K562 (cell line): Measurements from ENCODE around the gene SASH3. TPM values are rescaled to one million over a fixed set of nuclear protein-coding genes. Genes with fewer than 3 reads are reported as not detected.

ENCODE experiments used
- ATAC-seq: fragments of 200-7000 bp; cut with Tn5 transposase; 3 replicates; pipeline ENCODE4 v1.9.1; 2020; ENCODE audit warnings: moderate library complexity
- BruUV-seq: library from RNA; stranded (reverse); fragments of 400-500 nt; replicated peaks from 2 replicates; lab custom pipeline; 2021; lab: Mats Ljungman, UMichigan
- CTCF ChIA-PET: fragments of 300-600 bp; formaldehyde crosslinking; extraction: SDS; loops from one replicate; lab custom pipeline; 2021; ENCODE audit warnings: low intra/inter-chr PET ratio; lab: Yijun Ruan, JAX
- POLR2A ChIA-PET: fragments of 300-600, 350-650 bp; sonication (Branson Sonifier 250); formaldehyde crosslinking; extraction: SDS; loops from one replicate; lab custom pipeline; 2021; ENCODE audit warnings: antibody characterized with exemption, inconsistent platforms; lab: Yijun Ruan, JAX
- DNase-seq, 4 experiments: peaks; one replicate each; pipeline versions ENCODE4 v3.0.0 to v3.0.0-alpha.2; 2011 to 2018; ENCODE audit warnings: low spot score in 3 of 4, mixed read lengths in 3 of 4; ENCODE audit errors: extremely low read depth in 1 of 4
- FAIRE-seq: peaks from 2 replicates; lab custom pipeline; 2011; peaks lifted over from hg19 to GRCh38; lab: Jason Lieb, UNC
- H2AFZ ChIP-seq: 2 replicates; pipeline ENCODE4 v1.6.0; 2011; ENCODE audit warnings: low read depth, low read length, control low read depth, inconsistent platforms
- H3K27ac ChIP-seq: fragments of 200-600 bp; 3 replicates; pipeline ENCODE4 v1.8.0; 2011; ENCODE audit warnings: low read depth, mild to moderate bottlenecking, control low read depth, inconsistent platforms, low read length, moderate library complexity, mixed read lengths; ENCODE audit errors: extremely low read depth
- H3K27me3 ChIP-seq, 2 experiments: fragments of 300-600 bp in 1 of 2; 2 replicates in 1 of 2; 3 replicates in 1 of 2; pipeline versions ENCODE4 v1.6.0 to v1.8.0; 2011; ENCODE audit warnings: inconsistent platforms in 2 of 2, low read length in 2 of 2, mild to moderate bottlenecking in 1 of 2, mixed read lengths in 1 of 2, moderate library complexity in 1 of 2; ENCODE audit not compliant: control insufficient read depth in 2 of 2, insufficient read depth in 2 of 2
- H3K36me3 ChIP-seq: fragments of 300-600 bp; 3 replicates; pipeline ENCODE4 v1.8.0; 2011; ENCODE audit warnings: mild to moderate bottlenecking, low read length, inconsistent platforms; ENCODE audit not compliant: control insufficient read depth, insufficient read depth
- H3K4me1 ChIP-seq, 2 experiments: fragments of 200-600 bp in 1 of 2; replicated peaks in 1 of 2; 2 replicates in 1 of 2; 3 replicates in 1 of 2; pipeline versions ENCODE4 v1.5.1 to v1.8.0; 2011; ENCODE audit warnings: inconsistent platforms in 2 of 2, low read length in 2 of 2, mild to moderate bottlenecking in 1 of 2, mixed read lengths in 1 of 2, moderate library complexity in 1 of 2; ENCODE audit not compliant: control insufficient read depth in 2 of 2, insufficient read depth in 2 of 2
- H3K4me2 ChIP-seq: 2 replicates; pipeline ENCODE4 v1.6.1; 2011; ENCODE audit warnings: low read length, control low read depth, inconsistent platforms, mixed read lengths; ENCODE audit not compliant: insufficient read depth
- H3K4me3 ChIP-seq: fragments of 200-600 bp; sonication (generic), shearing (Covaris generic); 2 replicates; pipeline ENCODE4 v1.5.1; 2016; ENCODE audit warnings: control low read depth, inconsistent platforms
- H3K79me2 ChIP-seq: fragments of 200-600 bp; 3 replicates; pipeline ENCODE4 v1.8.0; 2011; ENCODE audit warnings: low read length, inconsistent platforms; ENCODE audit not compliant: control insufficient read depth, insufficient read depth
- H3K9ac ChIP-seq, 2 experiments: 2 replicates each; pipeline versions ENCODE4 v1.6.0 to v1.6.1; 2011; ENCODE audit warnings: low read depth in 2 of 2, low read length in 2 of 2, control low read depth in 1 of 2, inconsistent platforms in 1 of 2, mild to moderate bottlenecking in 1 of 2, mixed read lengths in 1 of 2; ENCODE audit not compliant: insufficient read depth in 1 of 2
- H3K9me1 ChIP-seq: one replicate; pipeline ENCODE4 v1.6.0; 2011; ENCODE audit warnings: inconsistent platforms, mild to moderate bottlenecking, low read length, moderate library complexity; ENCODE audit not compliant: control insufficient read depth, insufficient read depth
- H3K9me3 ChIP-seq: replicated peaks from 2 replicates; pipeline ENCODE4 v1.5.1; 2011; ENCODE audit warnings: low read depth, low read length, inconsistent platforms; ENCODE audit not compliant: control insufficient read depth, insufficient read depth
- H4K20me1 ChIP-seq: replicated peaks from 2 replicates; pipeline ENCODE4 v1.6.1; 2011; ENCODE audit warnings: low read length, inconsistent platforms, mixed read lengths; ENCODE audit not compliant: control insufficient read depth, insufficient read depth
- RBM39 ChIP-seq: fragments of 200-400 bp; formaldehyde crosslinking; optimal IDR thresholded peaks from 2 replicates; pipeline ENCODE3; 2018; ENCODE audit warnings: low read depth, low read length
- RREB1 ChIP-seq: fragments of 250-450 bp; sonication (Bioruptor Pico); IDR thresholded peaks from 2 replicates; pipeline ENCODE4 v1.4.0; 2020
- WGBS: fragments of 100-300 bp; shearing (Covaris generic); methylation state at CpG from one replicate; pipeline ENCODE4 v1.1.6; 2016; ENCODE audit warnings: low coverage, mixed read lengths; ENCODE audit not compliant: insufficient coverage; ENCODE audit errors: missing lambda C conversion rate; 5-methylcytosine and 5-hydroxymethylcytosine counted together
- in situ Hi-C: fragments of 300-500 bp; cut with MboI; formaldehyde crosslinking; loops from 4 replicates; pipeline ENCODE4 v1.15.0; 2018; ENCODE audit warnings: inconsistent platforms, mixed read lengths
- intact Hi-C: fragments of 100-400 bp; cut with micrococcal nuclease; formaldehyde crosslinking; loops from 2 replicates; pipeline ENCODE4 v1.14.2; 2022
- polyA plus RNA-seq, 8 experiments: library from polyadenylated mRNA; depleted of rRNA in 4 of 8; stranded (reverse) in 5 of 8; unstranded in 3 of 8; fragments of >200 nt; fragmentation: Nextera tagmentation in 2 of 8; fragmentation: Illumina TruSeq in 1 of 8; extraction: Ambion mirVana in 2 of 8; extraction: Trizol in 1 of 8; gene quantifications; 2 replicates each; pipeline versions ENCODE4 v1.2.1 to v1.2.3, GENCODE V29; 2011 to 2014; ENCODE audit warnings: inconsistent platforms in 1 of 8, missing spikeins in 1 of 8
- total RNA-seq, 7 experiments: library from RNA; depleted of rRNA in 6 of 7; stranded (reverse); fragments of >200 nt in 6 of 7; fragmentation: Illumina TruSeq in 2 of 7; extraction: Trizol in 2 of 7; gene quantifications; 2 replicates each; pipeline versions ENCODE4 v1.2.1 to v1.2.3, GENCODE V29; 2011 to 2021; ENCODE audit warnings: low replicate concordance in 1 of 7

The SASH3 gene
- total and polyA plus RNA-seq, 9 of the 15 experiments (the other 6 are each of a cell fraction or from before 2014, with no cell fraction given) = 0.03 to 0.72 (median 0.08) TPM

GRCh38 chrX:129784371-129784770, 4.6 kb downstream of the SASH3 start:
- CTCF ChIA-PET = no interaction called here
- peaks cover 13 to 22% of the 10 kb centered on the region in 2 experiments for H3K4me1 ChIP-seq

More at GRCh38 chrX:129784371-129784770, 4.6 kb downstream of the SASH3 start:
- 67% methylated on average over 7 of the region's 7 CpGs for WGBS
- Histone ChIP-seq H3K4me2 (no peak overlapping the region), H3K9me1 (no peaks in the 10 kb centered on the region), H3K9me3 (no peaks in the 10 kb centered on the region), H3K36me3 (no peaks in the 10 kb centered on the region), H3K9ac (no peak overlapping the region), H4K20me1 (no peaks in the 10 kb centered on the region), H3K79me2 (no peaks in the 10 kb centered on the region), H2AFZ (no peak overlapping the region), H3K27me3 (no peaks in the 10 kb centered on the region), H3K4me3 (no peak overlapping the region), H3K27ac (no peak overlapping the region)
- BruUV-seq = no TSS peak
- no peak for FAIRE-seq
- in situ Hi-C loops = no loop called here
- POLR2A ChIA-PET = no interaction called here
- no peak for DNase-seq
- TF ChIP-seq RBM39 (no peak), RREB1 (CRISPR knock-in tag) (no peak)
- no peak for ATAC-seq
- intact Hi-C loops = no loop called here
